Suprapubic skin (tissue), 4 donors: ENCODE data around the gene QSOX1.

ENCODE experiments used
- CTCF ChIP-seq, 2 donors: fragments of 200-600 bp in 1 of 2; fragments of 450-650 bp in 1 of 2; sonication (generic) in 1 of 2; IDR thresholded peaks; one replicate each; pipeline ENCODE4 v1.5.1; 2016 to 2019; ENCODE audit warnings: antibody characterized with exemption in 2 of 2, mild to moderate bottlenecking in 1 of 2, moderate library complexity in 1 of 2
- EP300 ChIP-seq: sonication (generic); formaldehyde crosslinking; IDR thresholded peaks from one replicate; pipeline ENCODE4 v1.6.1; 2017; ENCODE audit warnings: antibody characterized with exemption
- POLR2AphosphoS5 ChIP-seq, 3 donors: sonication (generic); formaldehyde crosslinking; IDR thresholded peaks; one replicate each; pipeline ENCODE4 v1.6.1; 2017; ENCODE audit warnings: antibody characterized with exemption in 3 of 3

- TF ChIP-seq CTCF (IDR thresholded peaks at IDR 0.05) (no peak), POLR2AphosphoS5 (IDR thresholded peaks at IDR 0.05) (no peak), EP300 (no peak)
These were observed 76.3 kb downstream of the QSOX1 start for GRCh38 chr1:180230791-180231505.
